SHP77 treated with DMSO at 0.1 percent for 48 hours (cell line): Measurements from ENCODE around the gene DENND6B.
"Not testable (repeated sequence)": the region's sequence is repeated elsewhere in the genome, so short reads cannot be mapped to it uniquely, and the experiment has no call there.

Source experiments
- DNase-seq: peaks from one replicate; lab custom pipeline; 2025; lab: John Stamatoyannopoulos, UW

DENND6B gene

GRCh38 chr22:50289151-50289941, 37.5 kb downstream of the DENND6B start:
- DNase-seq, result no peak

- DNase-seq, result no peak
These were observed 39.1 kb downstream of the DENND6B start for GRCh38 chr22:50287731-50288130.

- DNase-seq, result no peak
These were observed 40.0 kb downstream of the DENND6B start for GRCh38 chr22:50286701-50287318.

- DNase-seq, result no peak
These were observed 40.5 kb downstream of the DENND6B start for GRCh38 chr22:50286275-50286674.

- DNase-seq, result no peak
These were observed 41.1 kb downstream of the DENND6B start for GRCh38 chr22:50285568-50286229.

- no peak for DNase-seq
These were observed 42.3 kb downstream of the DENND6B start for GRCh38 chr22:50284479-50284878.

GRCh38 chr22:50283821-50284220, 43.0 kb downstream of the DENND6B start:
- no peak for DNase-seq

- DNase-seq, result no peak
These were observed 44.3 kb downstream of the DENND6B start for GRCh38 chr22:50282361-50283155.

- DNase-seq, result no peak
These were observed 44.9 kb downstream of the DENND6B start for GRCh38 chr22:50281957-50282356.

GRCh38 chr22:50281384-50281760, 45.4 kb downstream of the DENND6B start:
- no peak for DNase-seq

GRCh38 chr22:50280708-50281383, 46.0 kb downstream of the DENND6B start:
- no peak for DNase-seq

GRCh38 chr22:50280022-50280707, 46.6 kb downstream of the DENND6B start:
- no peak for DNase-seq

- DNase-seq, result no peak
These were observed 47.7 kb downstream of the DENND6B start for GRCh38 chr22:50278956-50279619.

- DNase-seq, result no peak
These were observed 48.4 kb downstream of the DENND6B start for GRCh38 chr22:50278461-50278860.

GRCh38 chr22:50277761-50278160, 49.1 kb downstream of the DENND6B start:
- DNase-seq, result no peak

GRCh38 chr22:50276143-50276542, 50.7 kb downstream of the DENND6B start:
- no peak for DNase-seq

GRCh38 chr22:50275181-50276055, 51.4 kb downstream of the DENND6B start:
- DNase-seq, result no peak

- DNase-seq, result no peak
These were observed 52.0 kb downstream of the DENND6B start for GRCh38 chr22:50274771-50275170.

- DNase-seq, result no peak
These were observed 52.5 kb downstream of the DENND6B start for GRCh38 chr22:50274311-50274710.

- DNase-seq, result not testable (repeated sequence)
These were observed 53.0 kb downstream of the DENND6B start for GRCh38 chr22:50273781-50274180.
